IMR-90 (cell line): ENCODE data around the gene DUSP10. TPM values are rescaled to one million over a fixed set of nuclear protein-coding genes. Genes with fewer than 3 reads are reported as not detected.

Source experiments
- ATAC-seq: fragments of 200-7000 bp; cut with Tn5 transposase; 2 replicates; pipeline ENCODE4 v1.9.1; 2020; ENCODE audit warnings: low read depth, mild to moderate bottlenecking, moderate library complexity
- Bru-seq: library from RNA; stranded (reverse); fragments of 400-500 nt; gene quantifications from one replicate; lab custom pipeline; 2021; lab: Mats Ljungman, UMichigan
- BruChase-seq, 2 experiments: library from RNA; stranded (reverse); fragments of 400-500 nt; gene quantifications; one replicate each; lab custom pipeline; 2021; lab: Mats Ljungman, UMichigan
- BruUV-seq: library from RNA; stranded (reverse); fragments of 400-500 nt; replicated peaks from 2 replicates; lab custom pipeline; 2021; lab: Mats Ljungman, UMichigan
- CTCF ChIA-PET: fragments of 300-600 bp; formaldehyde crosslinking; extraction: SDS; loops from one replicate; lab custom pipeline; 2021; ENCODE audit warnings: antibody characterized with exemption; lab: Yijun Ruan, JAX
- POLR2A ChIA-PET: fragments of 300-600 bp; sonication (Branson Sonifier 250); formaldehyde crosslinking; loops from one replicate; lab custom pipeline; 2022; ENCODE audit warnings: antibody characterized with exemption; ENCODE audit not compliant: unreplicated experiment; lab: Charles Lee
- DNase-seq: peaks from one replicate; pipeline ENCODE4 v3.0.0; 2013
- H2AFZ ChIP-seq: replicated peaks from 2 replicates; pipeline ENCODE3; 2013; ENCODE audit warnings: low read length, mild to moderate bottlenecking; ENCODE audit not compliant: poor library complexity
- H2AK5ac ChIP-seq: 2 replicates; pipeline ENCODE4 v1.6.1; 2013; ENCODE audit warnings: low read depth, low read length, inconsistent platforms
- H2AK9ac ChIP-seq: replicated peaks from 2 replicates; pipeline ENCODE3; 2013; ENCODE audit warnings: mild to moderate bottlenecking, low read depth, low read length, moderate library complexity; ENCODE audit not compliant: poor library complexity
- H2BK120ac ChIP-seq: 2 replicates; pipeline ENCODE4 v1.6.1; 2013; ENCODE audit warnings: low read depth, low read length, inconsistent platforms
- H2BK15ac ChIP-seq: 3 replicates; pipeline ENCODE4 v1.6.1; 2013; ENCODE audit warnings: low read depth, low read length, inconsistent platforms
- H2BK20ac ChIP-seq: 2 replicates; pipeline ENCODE4 v1.6.1; 2013; ENCODE audit warnings: low read depth, mild to moderate bottlenecking, inconsistent platforms, low read length, moderate library complexity
- H2BK5ac ChIP-seq: 2 replicates; pipeline ENCODE4 v1.6.1; 2013; ENCODE audit warnings: mild to moderate bottlenecking, low read depth, low read length, inconsistent platforms; ENCODE audit not compliant: poor library complexity, severe bottlenecking
- H3K14ac ChIP-seq: replicated peaks from 2 replicates; pipeline ENCODE4 v1.6.1; 2013; ENCODE audit warnings: low read depth, low read length, inconsistent platforms
- H3K18ac ChIP-seq: 2 replicates; pipeline ENCODE4 v1.6.1; 2013; ENCODE audit warnings: low read depth, low read length, control low read depth
- H3K23ac ChIP-seq: 2 replicates; pipeline ENCODE4 v1.6.1; 2013; ENCODE audit warnings: low read depth, low read length, inconsistent platforms
- H3K27ac ChIP-seq: 2 replicates; pipeline ENCODE4 v1.5.1; 2013; ENCODE audit warnings: mild to moderate bottlenecking, control low read depth, low read length; ENCODE audit not compliant: insufficient read depth
- H3K27me3 ChIP-seq: 2 replicates; pipeline ENCODE4 v1.6.1; 2013; ENCODE audit warnings: low read length; ENCODE audit not compliant: control insufficient read depth, insufficient read depth
- H3K36me3 ChIP-seq: 2 replicates; pipeline ENCODE4 v1.6.1; 2013; ENCODE audit warnings: low read length, mixed read lengths; ENCODE audit not compliant: control insufficient read depth, insufficient read depth
- H3K4ac ChIP-seq: 2 replicates; pipeline ENCODE4 v1.6.1; 2013; ENCODE audit warnings: low read depth, low read length, inconsistent platforms
- H3K4me1 ChIP-seq: 2 replicates; pipeline ENCODE4 v1.6.1; 2013; ENCODE audit warnings: low read length, mixed read lengths; ENCODE audit not compliant: control insufficient read depth, insufficient read depth
- H3K4me2 ChIP-seq: 2 replicates; pipeline ENCODE4 v1.6.1; 2013; ENCODE audit warnings: low read depth, mild to moderate bottlenecking, control low read depth, low read length, moderate library complexity
- H3K4me3 ChIP-seq: 2 replicates; pipeline ENCODE4 v1.5.1; 2013; ENCODE audit warnings: low read depth, mild to moderate bottlenecking, control low read depth, low read length, moderate library complexity; ENCODE audit not compliant: insufficient read depth
- H3K56ac ChIP-seq: 2 replicates; pipeline ENCODE4 v1.6.1; 2013; ENCODE audit warnings: low read length, inconsistent platforms; ENCODE audit not compliant: insufficient read depth; ENCODE audit errors: extremely low read depth
- H3K79me1 ChIP-seq, 2 experiments: 2 replicates each; pipeline ENCODE4 v1.6.1; 2013; ENCODE audit warnings: low read length in 2 of 2, inconsistent platforms in 1 of 2, low read depth in 1 of 2
- H3K9ac ChIP-seq: 2 replicates; pipeline ENCODE4 v1.6.1; 2013; ENCODE audit warnings: low read depth, low read length, control low read depth
- H3K9me1 ChIP-seq: 2 replicates; pipeline ENCODE4 v1.6.1; 2013; ENCODE audit warnings: low read length, inconsistent platforms; ENCODE audit not compliant: insufficient read depth
- H3K9me3 ChIP-seq: 2 replicates; pipeline ENCODE4 v1.6.1; 2013; ENCODE audit warnings: low read length; ENCODE audit not compliant: control insufficient read depth, insufficient read depth
- H4K20me1 ChIP-seq: 2 replicates; pipeline ENCODE4 v1.6.1; 2013; ENCODE audit warnings: low read length, inconsistent platforms; ENCODE audit not compliant: insufficient read depth
- H4K5ac ChIP-seq: 2 replicates; pipeline ENCODE4 v1.6.1; 2013; ENCODE audit warnings: mild to moderate bottlenecking, low read depth, low read length, control low read depth
- H4K8ac ChIP-seq, 2 experiments: 2 replicates each; pipeline ENCODE4 v1.6.1; 2013; ENCODE audit warnings: low read depth in 2 of 2, low read length in 2 of 2, control low read depth in 1 of 2, inconsistent platforms in 1 of 2
- H4K91ac ChIP-seq: 2 replicates; pipeline ENCODE4 v1.6.1; 2013; ENCODE audit warnings: low read depth, low read length, inconsistent platforms; ENCODE audit not compliant: insufficient read depth
- BHLHE40 ChIP-seq: fragments of 150-350 bp; IDR thresholded peaks from 2 replicates; pipeline ENCODE4 v1.6.1; 2016; ENCODE audit warnings: mild to moderate bottlenecking, low read depth, low read length
- ELK1 ChIP-seq: fragments of 150-350 bp; IDR thresholded peaks from 2 replicates; pipeline ENCODE4 v1.6.1; 2016; ENCODE audit warnings: low read depth, mild to moderate bottlenecking, low read length, moderate library complexity, borderline replicate concordance
- MAFK ChIP-seq: IDR thresholded peaks from 2 replicates; pipeline ENCODE4 v1.6.1; 2012; ENCODE audit warnings: low read depth, low read length, improper control_type of control experiment
- MAZ ChIP-seq: IDR thresholded peaks from 2 replicates; pipeline ENCODE4 v1.6.1; 2012; ENCODE audit warnings: low read depth, mild to moderate bottlenecking, low read length, improper control_type of control experiment, moderate library complexity, borderline replicate concordance
- NFE2L2 ChIP-seq: fragments of 150-350 bp; IDR thresholded peaks from 2 replicates; pipeline ENCODE4 v1.6.1; 2016; ENCODE audit warnings: low read depth, mild to moderate bottlenecking, low read length
- RCOR1 ChIP-seq: IDR thresholded peaks from 2 replicates; pipeline ENCODE4 v1.6.1; 2012; ENCODE audit warnings: mild to moderate bottlenecking, low read length, improper control_type of control experiment; ENCODE audit not compliant: insufficient replicate concordance
- RFX5 ChIP-seq: IDR thresholded peaks from 2 replicates; pipeline ENCODE4 v1.8.0; 2012; ENCODE audit warnings: low read depth, mild to moderate bottlenecking, low read length, moderate library complexity
- SMC3 ChIP-seq: fragments of 150-350 bp; IDR thresholded peaks from 2 replicates; pipeline ENCODE4 v1.6.1; 2016; ENCODE audit warnings: low read depth, mild to moderate bottlenecking, antibody characterized with exemption, low read length, moderate library complexity
- USF2 ChIP-seq: fragments of 150-350 bp; IDR thresholded peaks from 2 replicates; pipeline ENCODE4 v1.6.1; 2017; ENCODE audit warnings: mild to moderate bottlenecking, antibody characterized with exemption, low read length, low read depth
- WGBS, 2 experiments: methylation state at CpG; one replicate each; pipeline versions ENCODE4 v1.1.5 to v1.1.7; 2013; ENCODE audit warnings: missing lambda C conversion rate in 2 of 2; ENCODE audit not compliant: insufficient read length in 1 of 2; ENCODE audit errors: extremely low coverage in 2 of 2; 5-methylcytosine and 5-hydroxymethylcytosine counted together
- dilution Hi-C: fragments of 300-500 bp; cut with HindIII; formaldehyde crosslinking; loops from one replicate; pipeline ENCODE4 v1.14.3; 2018; ENCODE audit warnings: low sequenced_read_pairs; ENCODE audit not compliant: unreplicated experiment
- in situ Hi-C: fragments of 300-500 bp; cut with MboI; formaldehyde crosslinking; loops from 3 replicates; pipeline ENCODE4 v1.14.3; 2019; ENCODE audit warnings: low sequenced_read_pairs, inconsistent platforms, mixed read lengths
- intact Hi-C: fragments of 100-400 bp; cut with micrococcal nuclease; formaldehyde crosslinking; loops from 2 replicates; pipeline ENCODE4 v1.10.0; 2022
- long read RNA-seq: library from polyadenylated mRNA; unstranded; transcript quantifications from one replicate; pipeline ENCODE4 v2.0.0, GENCODE V29; 2021; ENCODE audit not compliant: unreplicated experiment
- polyA plus RNA-seq, 3 experiments: library from polyadenylated mRNA; depleted of rRNA; stranded (reverse); fragments of >200 nt; gene quantifications; 2 replicates each; pipeline ENCODE4 v1.2.3, GENCODE V29; 2012; ENCODE audit warnings: low replicate concordance in 1 of 3
- total RNA-seq: library from RNA; depleted of rRNA; stranded (reverse); fragments of >200 nt; gene quantifications from 2 replicates; pipeline ENCODE4 v1.2.3, GENCODE V29; 2012; rRNA removed

DUSP10 gene
- total RNA-seq: 59.1 and 71.4 TPM in 2 replicates
- 41.7 and 44.8 TPM in 2 replicates for polyA plus RNA-seq (2012; rRNA removed)
- 23.4 and 35.1 TPM in 2 replicates for polyA plus RNA-seq (2012; cell fraction: cytosol; rRNA removed)
- polyA plus RNA-seq (2012; cell fraction: nucleus; rRNA removed; ENCODE audit: low replicate concordance): 32.9 and 43.8 TPM in 2 replicates
- Bru-seq, nascent RNA: percentile 96 among the genes with signal in this experiment
- BruChase-seq, experiment 1, labeled RNA remaining after a 6-hour chase: percentile 69 among the genes with signal in this experiment
- percentile 87 among the genes with signal in this experiment for BruChase-seq, experiment 2, labeled RNA remaining after a 2-hour chase
- long read RNA-seq, transcript DUSP10-201 (4 exons, 2,676 nt): major isoform, 28 of 47 reads
- long read RNA-seq, partial matches to known transcripts: 11 of 47 reads
- long read RNA-seq, other reads (novel, unspliced or antisense): 6 of 47 reads

GRCh38 chr1:221741703-221742554 is at the start of gene DUSP10:
DUSP10 (minus strand) TSS chr1:221742089; CDS start chr1:221739744, 2,345 bp downstream.
- Histone ChIP-seq H3K18ac (peak within 1 kb of the TSS; percentile 68), H4K8ac (peak within 1 kb of the TSS; percentile 79 to 90), H3K4me1 (peaks cover 14% of the 10 kb centered on the region), H2BK20ac (peak within 1 kb of the TSS; percentile 88), H3K23ac (peak within 1 kb of the TSS; percentile 97), H3K27me3 (no peaks in the 10 kb centered on the region), H3K79me1 (peaks cover 9 to 46% of the 10 kb centered on the region in 2 experiments; a peak in 3 of 4 replicates), H4K20me1 (peaks cover 49% of the 10 kb centered on the region), H2BK120ac (peak within 1 kb of the TSS; percentile 89), H3K9me1 (peaks cover 22% of the 10 kb centered on the region), H3K4me2 (peak within 1 kb of the TSS; percentile 95), H3K9me3 (no peaks in the 10 kb centered on the region), H2BK5ac (peak within 1 kb of the TSS; percentile 93), H3K14ac (peak within 1 kb of the TSS; percentile 93), H3K36me3 (peaks cover 23% of the 10 kb centered on the region), H2AK5ac (peak within 1 kb of the TSS; percentile 83), H4K5ac (peak within 1 kb of the TSS; percentile 38), H2AFZ (peak within 1 kb of the TSS; percentile 93), H2AK9ac (peak within 1 kb of the TSS; percentile 88), H3K56ac (peak within 1 kb of the TSS; percentile 94), H3K27ac (peak within 1 kb of the TSS; percentile 92), H4K91ac (peak within 1 kb of the TSS; percentile 90), H2BK15ac (peak within 1 kb of the TSS; percentile 80; the same call in 2 of the 3 replicates), H3K9ac (peak within 1 kb of the TSS; percentile 88), H3K4ac (peak within 1 kb of the TSS; percentile 90), H3K4me3 (peak within 1 kb of the TSS; percentile 74)
- TSS peak; percentile 40 for BruUV-seq
- peak; percentile 100 for DNase-seq
- ChIA-PET CTCF (interaction anchor here (0.6 to 2.5 kb wide), 7 partner anchors 14 to 723 kb away, joined by 3 to 12 read pairs (median 3); no protein-coding TSS in a partner anchor), POLR2A (interaction anchor here (0.5 to 1.0 kb wide), 2 partner anchors 17 to 26 kb away, joined by 3 read pairs; no protein-coding TSS in a partner anchor)
- peak; percentile 93 for ATAC-seq
- dilution Hi-C loops: no loop called here
- intact Hi-C loops: loop anchor here (1.0 to 5.0 kb wide), 11 partner anchors 127 to 713 kb away; no protein-coding TSS in a partner anchor
- 0% methylated on average over 24 of the region's 44 CpGs; no CpG with 5 or more reads in 1 of the 2 experiments for WGBS, 2 experiments
- in situ Hi-C loops: loop anchor here (5.0 to 25.0 kb wide), 4 partner anchors 253 to 895 kb away; no protein-coding TSS in a partner anchor
- TF ChIP-seq MAFK: no peak
- no peak for TF ChIP-seq NFE2L2
- peak; percentile 84 for TF ChIP-seq BHLHE40
- no peak for TF ChIP-seq USF2
- TF ChIP-seq SMC3: peak; percentile 23
- TF ChIP-seq RFX5: peak; percentile 59; the same call in 1 of the 2 replicates
- TF ChIP-seq ELK1: no peak
- TF ChIP-seq MAZ: peak; percentile 6; the same call in 1 of the 2 replicates
- TF ChIP-seq RCOR1: no peak
